GM12878 (cell line): Measurements from ENCODE around the gene DUSP7. TPM values are rescaled to one million over a fixed set of nuclear protein-coding genes. Genes with fewer than 3 reads are reported as not detected.

Experiments
- ATAC-seq: fragments of 200-7000 bp; cut with Tn5 transposase; 3 replicates; pipeline ENCODE4 v1.9.1; 2020; ENCODE audit warnings: mild to moderate bottlenecking, moderate library complexity
- BruUV-seq: library from RNA; stranded (reverse); fragments of 400-500 nt; replicated peaks from 2 replicates; lab custom pipeline; 2021; lab: Mats Ljungman, UMichigan
- CTCF ChIA-PET: fragments of 300-600 bp; sonication (Branson Sonifier 250); formaldehyde crosslinking; extraction: SDS; loops from one replicate; lab custom pipeline; 2021; ENCODE audit warnings: inconsistent platforms; lab: Yijun Ruan, JAX
- POLR2A ChIA-PET: fragments of 350-600 bp; formaldehyde crosslinking; extraction: SDS; loops from one replicate; lab custom pipeline; 2021; ENCODE audit warnings: inconsistent platforms; lab: Charles Lee
- RAD21 ChIA-PET: fragments of 300-600 bp; sonication (Branson Sonifier 250); formaldehyde crosslinking; loops from one replicate; lab custom pipeline; 2023; ENCODE audit warnings: antibody characterized with exemption; ENCODE audit not compliant: unreplicated experiment; lab: Charles Lee
- SMC1A ChIA-PET: fragments of 300-600 bp; sonication (Branson Sonifier 250); formaldehyde crosslinking; loops from one replicate; lab custom pipeline; 2023; ENCODE audit not compliant: unreplicated experiment, uncharacterized antibody; lab: Charles Lee
- DNase-seq: peaks from one replicate; pipeline ENCODE4 v3.0.0-alpha.2; 2011; ENCODE audit warnings: low read depth, low spot score
- FAIRE-seq: peaks from 3 replicates; lab custom pipeline; 2011; peaks lifted over from hg19 to GRCh38; lab: Jason Lieb, UNC
- H2AFZ ChIP-seq: 2 replicates; pipeline ENCODE4 v1.6.0; 2011; ENCODE audit warnings: low read depth, low read length, control low read depth; ENCODE audit not compliant: control insufficient read depth
- H3K27ac ChIP-seq: 2 replicates; pipeline ENCODE4 v1.5.1; 2011; ENCODE audit warnings: control low read depth; ENCODE audit not compliant: control insufficient read depth, insufficient read depth
- H3K27me3 ChIP-seq, 2 experiments: replicated peaks in 1 of 2; 2 replicates each; pipeline versions ENCODE4 v1.6.0 to v1.6.1; 2011; ENCODE audit warnings: low read length in 1 of 2; ENCODE audit not compliant: control insufficient read depth in 2 of 2, insufficient read depth in 2 of 2
- H3K36me3 ChIP-seq, 2 experiments: 2 replicates each; pipeline ENCODE4 v1.5.1; 2011; ENCODE audit warnings: low read length in 1 of 2; ENCODE audit not compliant: control insufficient read depth in 2 of 2, insufficient read depth in 2 of 2
- H3K4me1 ChIP-seq: 2 replicates; pipeline ENCODE4 v1.6.1; 2011; ENCODE audit warnings: mild to moderate bottlenecking, low read length, moderate library complexity, mixed read lengths; ENCODE audit not compliant: control insufficient read depth, insufficient read depth
- H3K4me2 ChIP-seq: 2 replicates; pipeline ENCODE4 v1.6.0; 2011; ENCODE audit warnings: control low read depth; ENCODE audit not compliant: control insufficient read depth, insufficient read depth
- H3K4me3 ChIP-seq: fragments of 200-600 bp; sonication (generic); 2 replicates; pipeline ENCODE4 v1.5.1; 2016
- H3K79me2 ChIP-seq: 2 replicates; pipeline ENCODE4 v1.6.0; 2011; ENCODE audit warnings: low read length; ENCODE audit not compliant: control insufficient read depth, insufficient read depth
- H3K9ac ChIP-seq: 2 replicates; pipeline ENCODE4 v1.8.0; 2011; ENCODE audit warnings: low read length, control low read depth, mixed read lengths; ENCODE audit not compliant: control insufficient read depth, insufficient read depth
- H3K9me3 ChIP-seq: replicated peaks from 3 replicates; pipeline ENCODE4 v1.5.1; 2011; ENCODE audit warnings: mild to moderate bottlenecking, low read length; ENCODE audit not compliant: control insufficient read depth, insufficient read depth
- H4K20me1 ChIP-seq: 2 replicates; pipeline ENCODE4 v1.6.0; 2011; ENCODE audit not compliant: control insufficient read depth, insufficient read depth
- CHD4 ChIP-seq: fragments of 200-600 bp; sonication (generic); IDR thresholded peaks from 2 replicates; pipeline ENCODE4 v1.6.1; 2016; ENCODE audit warnings: mild to moderate bottlenecking
- KAT2A ChIP-seq: conservative IDR thresholded peaks from 2 replicates; pipeline ENCODE4 v1.6.1; 2011; ENCODE audit warnings: low read depth, low read length; ENCODE audit not compliant: control insufficient read depth
- SIX5 ChIP-seq: IDR thresholded peaks from 2 replicates; pipeline ENCODE4 v1.6.1; 2011; ENCODE audit warnings: mild to moderate bottlenecking, low read depth, low read length, moderate library complexity; ENCODE audit not compliant: severe bottlenecking
- TCF7 ChIP-seq: IDR thresholded peaks from 2 replicates; pipeline ENCODE4 v1.6.1; 2014; ENCODE audit warnings: antibody characterized with exemption, borderline replicate concordance
- ZBTB4 ChIP-seq: fragments of 450-650 bp; formaldehyde crosslinking; IDR thresholded peaks from 2 replicates; pipeline ENCODE4 v1.4.0; 2022; ENCODE audit warnings: mild to moderate bottlenecking, moderate library complexity
- WGBS: methylation state at CpG from one replicate; pipeline ENCODE4 v1.1.6; 2016; ENCODE audit warnings: low lambda C conversion rate; ENCODE audit not compliant: insufficient replicate concordance, insufficient coverage; ENCODE audit errors: missing lambda C conversion rate; 5-methylcytosine and 5-hydroxymethylcytosine counted together
- in situ Hi-C: fragments of 300-500 bp; cut with MboI; formaldehyde crosslinking; loops from 9 replicates; pipeline ENCODE4 v1.14.3; 2018; ENCODE audit warnings: mixed read lengths
- intact Hi-C: fragments of 100-400 bp; cut with micrococcal nuclease; formaldehyde crosslinking; loops from one replicate; pipeline ENCODE4 v1.14.2; 2022; ENCODE audit not compliant: unreplicated experiment
- polyA plus RNA-seq, 11 experiments: library from polyadenylated mRNA; depleted of rRNA in 4 of 11; unstranded in 6 of 11; stranded (reverse) in 5 of 11; fragments of >200 nt; fragmentation: Nextera tagmentation in 4 of 11; fragmentation: Illumina TruSeq in 1 of 11; extraction: Ambion mirVana in 4 of 11; extraction: Trizol in 1 of 11; gene quantifications; 1 replicate in 1 of 11; 2 replicates in 10 of 11; pipeline versions ENCODE4 v1.2.1 to v1.2.3, GENCODE V29; 2011 to 2016; ENCODE audit warnings: inconsistent platforms in 2 of 11, missing spikeins in 2 of 11, low read depth in 1 of 11
- total RNA-seq, 4 experiments: library from RNA; depleted of rRNA in 3 of 4; stranded (reverse); fragments of >200 nt in 3 of 4; fragmentation: Illumina TruSeq in 1 of 4; extraction: Trizol in 1 of 4; gene quantifications; 2 replicates each; pipeline versions ENCODE4 v1.2.1 to v1.2.3, GENCODE V29; 2013 to 2021

Gene DUSP7
- total and polyA plus RNA-seq, 10 of the 15 experiments (the other 5 are each of a cell fraction or from before 2014, with no cell fraction given): 0.73 to 17.0 (median 7.9) TPM

- no peaks in the 10 kb centered on the region for H3K27me3 ChIP-seq
- H3K36me3 ChIP-seq: no peaks in the 10 kb centered on the region
- ChIA-PET RAD21 (interaction anchor here (1.0 to 1.5 kb wide), 3 partner anchors 25 to 28 kb away, joined by 3 to 8 read pairs (median 4); no protein-coding TSS in a partner anchor), SMC1A (interaction anchor here (0.8 to 1.5 kb wide), 2 partner anchors 24 to 25 kb away, joined by 4 to 6 read pairs; no protein-coding TSS in a partner anchor), CTCF (interaction anchor here (0.8 to 1.3 kb wide), 3 partner anchors 23 to 25 kb away, joined by 3 read pairs; no protein-coding TSS in a partner anchor), POLR2A (interaction anchor here (1.1 kb wide), 1 partner anchor 24 kb away, joined by 3 read pairs; no protein-coding TSS in a partner anchor)
- no peaks in the 10 kb centered on the region for H4K20me1 ChIP-seq
- intact Hi-C loops (no loop called here), in situ Hi-C loops (no loop called here)
- 64% methylated on average over 9 of the region's 9 CpGs for WGBS
- H3K4me1 ChIP-seq: peaks cover 9% of the 10 kb centered on the region
- DNase-seq (no peak), ATAC-seq (no peak), FAIRE-seq (no peak)
- no peak overlapping the region for H3K27ac ChIP-seq
- no peaks in the 10 kb centered on the region for H3K79me2 ChIP-seq
- no peak overlapping the region for H2AFZ ChIP-seq
- BruUV-seq: no TSS peak
- H3K9ac ChIP-seq: no peak overlapping the region
- no peak overlapping the region for H3K4me3 ChIP-seq
- no peak overlapping the region for H3K4me2 ChIP-seq
- TF ChIP-seq SIX5 (no peak), ZBTB4 (CRISPR knock-in tag) (no peak), CHD4 (no peak), TCF7 (no peak), KAT2A (no peak)
- H3K9me3 ChIP-seq: no peaks in the 10 kb centered on the region; the same call in 2 of the 3 replicates
These were observed 27.3 kb downstream of the DUSP7 start for GRCh38 chr3:52029053-52029452.
